GM23248 (cell line): Measurements from ENCODE around the gene FUOM. TPM values are rescaled to one million over a fixed set of nuclear protein-coding genes. Genes with fewer than 3 reads are reported as not detected.

Source experiments
- DNase-seq: peaks from one replicate; pipeline ENCODE4 v3.0.0-alpha.2; 2015
- H2AFZ ChIP-seq: fragments of 200-600 bp; sonication (generic); 2 replicates; pipeline ENCODE4 v1.6.1; 2016; ENCODE audit warnings: antibody characterized with exemption
- H3F3A ChIP-seq: fragments of 200-600 bp; sonication (generic); 2 replicates; pipeline ENCODE4 v1.6.1; 2016; ENCODE audit warnings: mild to moderate bottlenecking, antibody characterized with exemption, mixed run types; ENCODE audit not compliant: insufficient read depth
- H3K27ac ChIP-seq: fragments of 200-600 bp; sonication (generic); 2 replicates; pipeline ENCODE4 v1.5.1; 2016; ENCODE audit warnings: mild to moderate bottlenecking
- H3K27me3 ChIP-seq: fragments of 200-600 bp; sonication (generic); replicated peaks from 2 replicates; pipeline ENCODE4 v1.6.1; 2016; ENCODE audit warnings: mild to moderate bottlenecking; ENCODE audit not compliant: insufficient read depth
- H3K36me3 ChIP-seq: fragments of 200-600 bp; sonication (generic); 2 replicates; pipeline ENCODE4 v1.6.1; 2016; ENCODE audit warnings: low read depth, mild to moderate bottlenecking
- H3K4me1 ChIP-seq: fragments of 200-600 bp; sonication (generic); 2 replicates; pipeline ENCODE4 v1.6.1; 2016; ENCODE audit warnings: mild to moderate bottlenecking; ENCODE audit not compliant: insufficient read depth
- H3K4me2 ChIP-seq: fragments of 200-600 bp; sonication (generic); one replicate; pipeline ENCODE4 v1.6.1; 2016; ENCODE audit warnings: mild to moderate bottlenecking; ENCODE audit not compliant: unreplicated experiment
- H3K4me3 ChIP-seq: fragments of 200-600 bp; sonication (generic); 2 replicates; pipeline ENCODE4 v1.5.1; 2016; ENCODE audit warnings: mild to moderate bottlenecking
- H3K79me2 ChIP-seq: fragments of 200-600 bp; sonication (generic); 2 replicates; pipeline ENCODE4 v1.6.1; 2016; ENCODE audit warnings: mild to moderate bottlenecking; ENCODE audit not compliant: insufficient read depth
- H3K9ac ChIP-seq: fragments of 200-600 bp; sonication (generic); 2 replicates; pipeline ENCODE4 v1.6.1; 2016; ENCODE audit warnings: mild to moderate bottlenecking
- H3K9me2 ChIP-seq: fragments of 200-600 bp; sonication (generic); 2 replicates; pipeline ENCODE4 v1.6.1; 2016; ENCODE audit warnings: mixed run types, mild to moderate bottlenecking, moderate library complexity; ENCODE audit not compliant: insufficient read depth
- H3K9me3 ChIP-seq: fragments of 200-600 bp; sonication (generic); one replicate; pipeline ENCODE4 v1.6.1; 2017; ENCODE audit warnings: low read depth
- H4K20me1 ChIP-seq: fragments of 200-600 bp; sonication (generic); 2 replicates; pipeline ENCODE4 v1.6.0; 2016; ENCODE audit not compliant: insufficient read depth
- EZH2 ChIP-seq: fragments of 200-600 bp; sonication (generic); IDR thresholded peaks from 2 replicates; pipeline ENCODE4 v1.6.1; 2018; ENCODE audit warnings: antibody characterized with exemption, mild to moderate bottlenecking; ENCODE audit not compliant: insufficient read depth, poor library complexity, severe bottlenecking
- EZH2phosphoT487 ChIP-seq: fragments of 200-600 bp; sonication (generic); IDR thresholded peaks from 2 replicates; pipeline ENCODE4 v1.6.1; 2018; ENCODE audit warnings: antibody characterized with exemption, moderate library complexity, mild to moderate bottlenecking, low read depth; ENCODE audit not compliant: insufficient read depth
- WGBS, 2 experiments: methylation state at CpG; one replicate each; pipeline ENCODE4 v1.1.6; 2015 to 2017; ENCODE audit warnings: low lambda C conversion rate in 2 of 2, low coverage in 1 of 2; ENCODE audit errors: missing lambda C conversion rate in 2 of 2; 5-methylcytosine and 5-hydroxymethylcytosine counted together
- in situ Hi-C: fragments of 300-500 bp; cut with MboI; formaldehyde crosslinking; loops from 2 replicates; pipeline ENCODE4 v1.15.0; 2020
- polyA plus RNA-seq: library from polyadenylated mRNA; unstranded; fragments of >200 nt; fragmentation: Nextera tagmentation; extraction: Ambion mirVana; gene quantifications from 2 replicates; pipeline ENCODE4 v1.2.1, GENCODE V29; 2016
- total RNA-seq: library from RNA; depleted of rRNA; stranded (reverse); fragments of >200 nt; shearing (Covaris generic); gene quantifications from 2 replicates; pipeline ENCODE4 v1.2.3, GENCODE V29; 2014; rRNA removed

FUOM gene
- total RNA-seq, result 19.5 and 24.5 TPM in 2 replicates
- 20.9 and 21.5 TPM in 2 replicates for polyA plus RNA-seq

DNA sequence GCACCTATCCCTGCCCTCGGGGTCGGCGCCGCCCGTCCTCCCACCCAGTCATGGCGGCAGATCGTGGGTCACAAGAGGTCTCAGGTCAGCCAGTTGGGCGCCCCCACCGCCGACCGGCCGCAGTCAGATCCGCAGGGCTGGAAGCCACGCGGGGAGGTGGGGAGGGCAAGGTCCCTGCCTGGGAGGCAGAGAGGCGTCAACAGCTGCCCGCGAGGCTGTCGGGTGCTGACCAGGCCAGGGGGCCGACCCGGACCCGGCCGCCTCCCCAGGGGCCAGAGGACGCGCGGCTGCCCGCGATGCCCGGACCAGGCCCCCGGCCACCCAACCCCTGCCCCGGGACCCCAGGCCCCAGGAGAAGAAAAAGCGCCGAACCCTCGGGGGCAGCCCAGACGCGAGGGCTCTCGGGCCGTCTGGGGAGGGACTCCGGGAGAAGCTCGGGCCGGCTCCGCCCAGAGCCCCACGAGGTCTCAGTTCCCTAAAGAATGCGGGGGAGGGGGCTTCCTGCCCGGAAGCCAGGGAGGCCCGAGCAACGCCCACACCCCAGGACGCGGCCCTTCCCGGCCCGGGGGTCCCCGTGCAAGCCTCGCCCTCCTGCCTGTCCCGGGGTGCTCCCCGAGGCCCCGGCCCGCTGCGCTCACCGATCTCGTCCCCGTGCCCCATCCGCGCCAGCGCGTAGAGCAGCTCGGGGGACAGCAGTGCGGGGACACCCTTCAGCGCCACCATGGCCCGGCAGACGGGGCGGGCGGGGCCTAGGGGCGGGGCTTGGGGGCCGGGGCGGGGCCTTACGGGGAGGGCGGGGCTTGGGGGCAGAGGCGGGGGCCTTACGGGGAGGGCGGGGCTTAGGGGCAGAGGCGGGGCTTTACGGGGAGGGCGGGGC is at the start of gene FUOM:
TSS of gene FUOM (minus strand) at position 735 of the 877 bp plus-strand sequence. CDS start at position 723, 12 bp downstream.
- H3K36me3 ChIP-seq, result no peaks in the 10 kb centered on the region
- H3K9me3 ChIP-seq, result no peaks in the 10 kb centered on the region
- TF ChIP-seq EZH2phosphoT487 (no peak), EZH2 (no peak)
- H3K4me1 ChIP-seq, result no peaks in the 10 kb centered on the region
- no peaks in the 10 kb centered on the region for H3K79me2 ChIP-seq
- peak within 1 kb of the TSS; percentile 63 for H3K4me3 ChIP-seq
- H3K27me3 ChIP-seq, result no peaks in the 10 kb centered on the region
- in situ Hi-C loops, result no loop called here
- H4K20me1 ChIP-seq, result no peaks in the 10 kb centered on the region
- H3K9ac ChIP-seq, result peak within 1 kb of the TSS; percentile 67
- no peak within 1 kb of the TSS for H3K27ac ChIP-seq
- 0 out of 2 replicates have a peak, but pooled peaks cover 3% of the 10 kb centered on the region for H3F3A ChIP-seq
- H3K4me2 ChIP-seq, result peak within 1 kb of the TSS; percentile 48
- WGBS, 2 experiments, result 5% methylated on average over 24 to 49 of the region's 83 CpGs
- peak within 1 kb of the TSS; percentile 89 for H2AFZ ChIP-seq
- no peaks in the 10 kb centered on the region for H3K9me2 ChIP-seq
- peak; percentile 70 for DNase-seq

DNA sequence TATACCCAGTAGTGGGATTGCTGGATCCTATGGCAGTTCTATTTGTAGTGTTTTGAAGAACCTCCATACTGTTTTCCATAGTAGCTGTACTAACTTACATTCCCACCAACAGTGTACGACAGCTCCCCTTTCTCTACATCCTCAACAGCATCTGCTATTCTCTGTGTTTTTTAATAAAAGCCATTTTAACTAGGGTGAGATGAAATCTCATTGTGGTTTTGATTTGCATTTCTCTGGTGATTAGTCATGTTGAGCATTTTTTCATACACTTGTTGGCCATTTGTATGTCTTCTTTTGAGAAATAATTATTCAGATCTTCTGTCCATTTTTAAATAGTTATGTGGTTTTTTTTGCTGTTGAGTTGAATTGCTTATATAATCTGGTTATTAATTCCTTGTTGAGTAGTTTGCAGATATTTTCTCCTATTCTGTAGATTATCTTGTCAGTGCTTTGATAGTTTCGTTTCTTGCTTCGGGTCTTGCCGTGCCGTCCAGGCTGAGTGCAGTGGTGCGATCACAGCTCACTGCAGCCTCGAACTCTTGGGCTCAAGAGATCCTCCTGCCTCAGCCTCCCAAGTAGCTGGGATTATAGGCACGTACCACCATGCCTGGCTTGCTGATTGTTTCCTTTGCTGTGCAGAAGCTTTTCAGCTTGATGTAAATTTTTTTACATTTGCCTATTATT is 48.2 kb upstream of the FUOM start:
- Histone ChIP-seq H3K36me3 (peaks cover 29% of the 10 kb centered on the region), H3K9me2 (no peaks in the 10 kb centered on the region), H2AFZ (no peak overlapping the region), H3K4me2 (peak overlapping the region; percentile 59), H3K79me2 (peaks cover 53% of the 10 kb centered on the region), H3K9ac (no peak overlapping the region), H3K4me1 (peaks cover 18% of the 10 kb centered on the region), H3K4me3 (0 out of 2 replicates have a peak overlapping the region, but pooled peaks have one; percentile 2), H4K20me1 (peaks cover 12% of the 10 kb centered on the region), H3K27ac (peak overlapping the region; percentile 11; the same call in 1 of the 2 replicates), H3K9me3 (no peaks in the 10 kb centered on the region), H3K27me3 (no peaks in the 10 kb centered on the region), H3F3A (peaks cover 28% of the 10 kb centered on the region)
- 89 to 90% methylated on average over 8 of the region's 8 CpGs for WGBS, 2 experiments
- DNase-seq, result peak; percentile 46
- no peak for TF ChIP-seq EZH2phosphoT487
- in situ Hi-C loops, result no loop called here

DNA sequence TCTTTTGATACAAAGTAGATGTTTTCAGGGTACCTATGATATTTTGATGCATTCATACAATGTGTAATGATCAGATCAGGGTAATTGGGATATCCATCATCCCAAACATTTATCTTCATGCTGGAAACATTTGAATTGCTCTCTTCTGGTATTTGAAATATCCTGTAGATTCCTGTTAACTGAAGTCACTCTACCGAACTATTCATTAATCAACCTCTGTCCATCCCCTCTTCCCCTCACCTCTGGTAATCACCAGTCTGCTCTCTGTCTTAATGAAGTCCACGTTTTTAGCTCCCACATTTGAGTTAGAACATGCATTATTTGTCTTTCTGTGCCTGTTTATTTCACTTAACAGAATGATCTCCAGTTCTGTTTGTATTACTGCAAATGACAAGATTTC is 47.5 kb upstream of the FUOM start:
- no peak overlapping the region for H3K9ac ChIP-seq
- in situ Hi-C loops, result no loop called here
- WGBS, 2 experiments, result 14 to 24% methylated on average over 2 of the region's 2 CpGs

DNA sequence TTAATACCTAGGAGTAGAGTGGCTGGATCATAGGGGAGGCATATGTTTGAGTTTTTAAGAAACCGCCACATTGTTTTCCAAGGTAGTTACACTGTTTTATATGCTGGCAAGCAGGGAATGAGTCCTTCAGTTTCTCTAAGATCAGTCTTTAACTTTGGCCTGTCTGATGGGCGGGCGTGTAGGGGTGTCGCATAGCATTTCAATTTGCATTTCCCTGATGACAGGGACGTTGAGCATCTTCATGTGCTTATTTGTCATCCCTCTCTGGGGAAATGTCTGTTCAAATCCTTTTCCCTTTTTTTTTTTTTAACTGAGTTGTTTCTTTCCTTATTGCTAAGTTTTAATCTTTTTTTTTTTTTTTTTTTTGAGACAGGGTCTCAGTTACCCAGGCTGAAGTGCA is 46.0 kb upstream of the FUOM start:
- Histone ChIP-seq H2AFZ (no peak overlapping the region), H3K27ac (no peak overlapping the region), H3K27me3 (no peaks in the 10 kb centered on the region), H3K4me3 (no peak overlapping the region), H3K36me3 (peaks cover 14% of the 10 kb centered on the region; the same call in 1 of the 2 replicates), H3K9me2 (no peaks in the 10 kb centered on the region), H3F3A (peaks cover 28% of the 10 kb centered on the region), H3K4me1 (peaks cover 18% of the 10 kb centered on the region), H3K79me2 (peaks cover 43% of the 10 kb centered on the region), H3K9ac (no peak overlapping the region), H3K4me2 (no peak overlapping the region), H4K20me1 (peaks cover 12% of the 10 kb centered on the region), H3K9me3 (no peaks in the 10 kb centered on the region)
- 83 to 88% methylated on average over 5 of the region's 5 CpGs for WGBS, 2 experiments
- in situ Hi-C loops, result no loop called here
- TF ChIP-seq EZH2phosphoT487 (no peak), EZH2 (no peak)
- DNase-seq, result no peak

More for the DNA sequence above, 47.5 kb upstream of the FUOM start:
- H2AFZ ChIP-seq, result no peak overlapping the region
- peak; percentile 38 for DNase-seq
- peaks cover 12% of the 10 kb centered on the region for H4K20me1 ChIP-seq
- peaks cover 18% of the 10 kb centered on the region for H3K4me1 ChIP-seq
- 0 out of 2 replicates have a peak overlapping the region, but pooled peaks have one; percentile 2 for H3K4me3 ChIP-seq
- H3K27ac ChIP-seq, result peak overlapping the region; percentile 11
- H3K36me3 ChIP-seq, result peaks cover 21% of the 10 kb centered on the region
- H3K4me2 ChIP-seq, result peak overlapping the region; percentile 59
- no peaks in the 10 kb centered on the region for H3K27me3 ChIP-seq
- peaks cover 53% of the 10 kb centered on the region for H3K79me2 ChIP-seq
- no peaks in the 10 kb centered on the region for H3K9me3 ChIP-seq
- no peak for TF ChIP-seq EZH2phosphoT487
- TF ChIP-seq EZH2, result no peak
- H3K9me2 ChIP-seq, result no peaks in the 10 kb centered on the region
- peaks cover 28% of the 10 kb centered on the region for H3F3A ChIP-seq
